HG03097 (cell line): ENCODE data around the gene C16orf90.
"Not testable (repeated sequence)": the region's sequence is repeated elsewhere in the genome, so short reads cannot be mapped to it uniquely, and the experiment has no call there.

Experiments
- ATAC-seq: cut with Tn5 transposase; IDR thresholded peaks from one replicate; pipeline ENCODE4 v1.9.1; 2021; ENCODE audit not compliant: unreplicated experiment, low FRiP score

Gene C16orf90

DNA sequence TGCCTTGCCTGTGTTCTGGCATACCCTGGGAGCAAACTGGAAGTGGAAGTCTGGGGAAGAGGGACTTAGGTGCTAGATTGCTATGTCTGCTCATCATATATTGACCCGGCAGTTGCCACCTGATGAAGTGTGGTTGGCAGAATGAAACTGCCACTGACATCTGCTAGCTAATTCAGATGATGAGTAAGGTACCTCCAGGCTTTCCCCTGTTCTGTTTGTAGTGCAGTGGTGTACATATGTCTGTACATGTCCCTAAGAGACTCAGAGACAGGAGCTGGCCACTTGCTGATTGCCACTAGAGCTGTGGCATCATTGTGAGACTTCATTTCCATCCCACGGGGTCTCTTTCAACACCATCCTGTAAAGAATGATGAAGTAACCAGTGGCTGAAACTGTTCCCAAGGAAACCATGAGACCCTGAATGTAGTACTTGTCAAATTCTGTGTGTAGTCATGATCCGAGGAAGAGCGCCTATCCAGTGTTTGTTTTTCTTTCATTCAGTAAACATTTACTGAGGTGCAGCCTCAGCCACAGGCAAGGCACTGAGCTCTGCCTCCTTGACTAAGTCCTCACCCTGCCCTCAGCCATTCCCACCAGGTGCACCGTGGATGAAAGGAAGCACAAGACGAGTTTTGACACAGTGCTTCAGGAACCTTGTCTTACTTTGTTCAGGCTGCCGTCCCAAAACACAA lies 18.7 kb upstream of the C16orf90 start:
- no peak for ATAC-seq

DNA sequence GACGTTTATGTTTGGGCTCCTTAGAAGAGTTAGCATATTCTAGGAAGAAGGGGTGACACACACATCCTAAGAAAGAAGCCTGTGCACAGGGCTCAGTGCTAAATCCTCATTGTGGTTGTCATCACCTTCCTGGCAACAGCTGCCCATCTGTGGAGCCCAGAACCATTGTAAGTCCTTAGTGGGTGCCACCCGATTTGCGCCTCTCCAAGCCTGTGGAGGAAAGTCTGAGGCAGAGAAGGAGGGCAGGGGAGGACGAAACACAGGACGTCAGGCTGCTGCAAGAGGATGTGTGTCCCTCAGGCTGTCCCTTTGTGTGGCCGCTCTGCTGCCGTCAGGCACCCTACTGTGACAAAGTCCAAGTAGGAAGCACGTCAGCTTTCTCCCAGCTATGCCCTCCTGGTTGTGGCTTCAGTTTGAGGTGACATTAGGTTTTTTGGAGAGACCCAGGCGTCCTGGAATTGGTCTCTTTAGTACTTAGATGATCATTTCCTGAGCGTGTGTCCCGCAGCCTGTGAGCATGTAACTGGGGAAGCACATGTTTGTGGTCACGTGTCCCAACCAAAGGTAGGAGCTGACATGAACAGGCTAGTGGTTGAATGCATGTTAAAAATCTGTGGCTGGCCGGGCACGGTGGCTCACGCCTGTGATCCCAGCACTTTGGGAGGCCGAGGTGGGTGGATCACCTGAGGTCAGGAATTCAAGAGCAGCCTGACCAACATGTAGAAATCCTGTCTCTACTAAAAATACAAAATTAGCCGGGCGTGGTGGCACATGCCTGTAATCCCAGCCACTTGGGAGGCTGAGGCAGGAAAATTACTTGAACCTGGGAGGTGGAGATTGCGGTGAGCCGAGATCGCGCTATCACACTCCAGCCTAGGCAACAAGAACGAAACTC lies 16.2 kb upstream of the C16orf90 start:
- no peak for ATAC-seq

DNA sequence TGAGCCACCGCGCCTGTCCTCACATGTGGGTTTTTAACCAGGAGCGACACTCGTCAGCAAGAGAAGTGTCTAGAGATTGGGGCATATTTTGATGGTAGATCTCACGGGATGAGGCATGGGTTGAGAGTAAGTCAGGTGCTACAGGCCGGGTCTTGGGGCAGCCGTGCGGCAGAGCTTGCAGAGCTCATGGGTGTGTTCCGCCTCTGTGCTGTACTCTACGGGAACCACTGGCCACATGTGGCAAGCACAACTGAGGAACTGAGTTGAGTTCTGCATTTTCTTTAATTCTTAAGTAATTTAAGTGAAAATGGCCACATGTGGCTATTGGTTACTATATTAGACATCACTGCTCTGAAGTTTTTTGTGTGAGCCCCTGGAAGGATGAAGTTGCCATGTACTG lies 15.1 kb upstream of the C16orf90 start:
- ATAC-seq = no peak

DNA sequence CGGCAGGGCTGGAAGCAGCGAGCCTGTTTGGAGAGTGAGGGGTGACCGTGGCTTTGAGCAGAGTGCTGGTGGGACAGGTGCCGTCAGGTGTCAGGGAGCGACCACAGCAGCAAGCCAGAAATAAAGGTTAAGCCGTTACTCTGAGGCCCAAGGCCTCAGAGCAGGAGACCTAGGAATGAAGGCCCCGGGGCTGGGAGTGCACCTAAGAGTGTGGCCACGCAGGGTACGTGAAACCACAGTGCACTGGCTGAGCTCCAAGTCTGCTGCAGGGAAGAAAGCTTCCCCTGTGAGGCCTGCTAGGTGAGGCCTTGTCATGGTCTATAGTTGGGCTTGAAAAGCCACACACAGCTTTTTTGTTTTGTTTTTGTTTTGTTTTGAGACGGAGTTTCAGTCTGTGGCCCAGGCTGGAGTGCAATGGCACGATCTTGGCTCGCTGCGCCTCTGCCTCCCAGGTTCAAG lies 14.2 kb upstream of the C16orf90 start:
- no peak for ATAC-seq

DNA sequence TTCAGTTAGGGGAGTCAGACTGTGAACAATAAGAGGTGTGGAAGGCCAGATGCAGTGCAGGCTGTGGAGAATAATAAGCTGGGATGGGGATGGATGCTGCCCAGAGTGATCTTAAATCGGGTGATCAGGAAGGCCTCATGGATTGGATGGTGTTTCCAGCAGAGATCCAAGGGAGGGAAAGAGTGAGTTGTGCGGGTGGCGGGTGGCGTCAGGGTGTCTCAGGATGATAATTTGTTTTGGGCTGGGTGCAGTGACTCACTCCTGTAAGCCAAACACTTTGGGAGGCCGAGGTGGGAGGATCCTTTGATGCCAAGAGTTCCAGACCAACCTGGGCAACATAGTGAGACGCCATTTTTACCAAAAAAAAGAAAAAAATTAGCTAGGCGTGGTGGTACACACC lies 13.4 kb upstream of the C16orf90 start:
- ATAC-seq = no peak

DNA sequence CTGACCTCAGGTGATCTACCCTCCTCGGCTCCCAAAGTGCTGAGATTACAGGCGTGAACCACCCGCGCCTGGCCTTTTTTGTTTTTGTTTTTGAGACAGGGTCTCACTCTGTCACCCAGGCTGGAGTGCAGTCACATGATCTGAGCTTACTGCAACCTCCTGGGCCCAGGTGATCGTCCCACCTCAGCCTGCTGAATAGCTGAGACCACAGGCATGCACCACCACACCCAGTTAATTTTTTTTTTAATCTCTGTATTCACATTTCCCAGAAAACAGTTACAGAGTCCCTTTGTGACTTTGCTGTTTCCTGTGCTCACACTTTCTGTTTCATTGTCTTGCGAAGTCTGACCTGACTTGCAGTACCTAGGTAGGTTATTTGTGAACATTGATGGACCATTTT lies 8.2 kb upstream of the C16orf90 start:
- ATAC-seq = no peak

DNA sequence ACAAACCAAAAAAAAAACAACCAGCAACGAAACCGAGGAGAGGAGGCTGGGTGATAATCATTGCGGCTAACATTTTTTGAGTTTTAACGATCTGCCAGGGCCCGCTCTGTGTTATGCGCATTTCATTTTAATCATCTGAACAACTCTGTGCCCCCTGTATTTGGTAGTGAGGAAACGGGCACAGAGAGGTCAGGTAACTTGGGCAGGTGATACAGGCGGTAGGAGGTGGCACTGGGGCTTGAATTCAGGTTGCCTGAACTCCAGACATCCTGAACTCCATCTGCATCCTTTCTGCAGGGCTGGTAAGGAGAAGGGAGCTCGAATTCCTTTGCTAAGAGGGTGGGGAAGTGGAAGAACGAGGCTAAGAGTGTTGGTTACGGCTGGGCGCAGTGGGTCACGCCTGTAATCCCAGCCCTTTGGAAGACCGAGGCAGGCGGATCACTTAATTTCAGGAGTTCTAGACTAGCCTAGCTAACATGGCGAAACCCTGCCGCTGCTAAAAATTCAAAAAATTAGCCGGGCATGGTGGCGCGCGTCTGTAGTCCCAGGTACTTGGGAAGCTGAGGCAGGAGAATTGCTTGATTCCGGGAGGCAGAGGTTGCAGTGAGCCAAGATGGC lies 6.6 kb upstream of the C16orf90 start:
- ATAC-seq = no peak

DNA sequence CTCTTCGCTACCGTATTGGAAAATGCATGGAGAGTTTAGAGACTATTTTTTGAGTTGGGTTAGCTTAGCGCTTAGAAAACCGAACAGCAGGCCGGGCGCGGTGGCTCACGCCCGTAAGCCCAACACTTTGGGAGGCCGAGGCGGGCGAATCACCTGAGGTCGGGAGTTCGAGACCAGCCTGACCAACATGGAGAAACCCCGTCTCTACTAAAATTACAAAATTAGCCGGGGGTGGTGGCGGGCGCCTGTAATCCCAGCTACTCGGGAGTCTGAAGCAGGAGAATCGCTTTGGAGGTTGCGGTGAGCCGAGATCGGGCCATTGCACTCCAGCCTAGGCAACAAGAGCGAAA lies 6.1 kb upstream of the C16orf90 start:
- ATAC-seq = not testable (repeated sequence)

DNA sequence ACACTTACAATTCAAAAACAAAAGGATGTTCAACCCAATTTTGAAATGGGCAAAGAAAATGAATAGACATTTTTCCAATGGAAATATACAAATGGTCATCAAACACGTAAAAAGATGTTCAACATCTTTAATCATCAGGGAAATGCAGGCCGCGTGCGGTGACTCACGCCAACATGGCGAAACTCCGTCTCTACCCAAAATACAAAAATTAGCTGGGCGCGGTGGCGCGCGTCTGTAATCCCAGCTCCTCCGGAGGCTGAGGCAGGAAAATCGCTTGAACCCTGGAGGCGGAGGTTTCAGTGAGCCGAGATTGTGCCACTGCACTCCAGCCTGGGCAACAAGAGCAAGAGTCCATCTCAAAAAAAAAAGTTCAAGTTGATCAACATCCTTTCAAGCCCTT lies 3.7 kb upstream of the C16orf90 start:
- ATAC-seq = no peak

DNA sequence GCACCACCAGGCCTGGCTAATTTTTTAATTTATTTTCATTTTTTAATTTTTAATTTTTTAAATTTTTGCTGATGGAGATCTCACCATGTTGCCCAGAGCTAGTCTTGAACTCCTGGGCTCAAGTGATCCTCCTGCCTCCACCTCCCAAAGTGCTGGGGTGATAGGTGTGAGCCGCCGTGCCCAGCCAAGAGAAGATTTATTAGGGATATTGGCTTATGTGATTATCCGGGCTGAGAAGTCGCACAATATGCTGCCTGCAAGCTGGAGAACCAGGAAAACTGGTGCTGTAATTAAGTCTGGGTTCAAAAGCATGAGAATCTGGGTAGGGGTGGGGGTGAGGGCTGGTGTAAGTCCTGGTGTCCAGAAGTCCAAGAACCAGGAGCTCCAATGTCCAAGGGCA lies 2.5 kb upstream of the C16orf90 start:
- no peak for ATAC-seq

DNA sequence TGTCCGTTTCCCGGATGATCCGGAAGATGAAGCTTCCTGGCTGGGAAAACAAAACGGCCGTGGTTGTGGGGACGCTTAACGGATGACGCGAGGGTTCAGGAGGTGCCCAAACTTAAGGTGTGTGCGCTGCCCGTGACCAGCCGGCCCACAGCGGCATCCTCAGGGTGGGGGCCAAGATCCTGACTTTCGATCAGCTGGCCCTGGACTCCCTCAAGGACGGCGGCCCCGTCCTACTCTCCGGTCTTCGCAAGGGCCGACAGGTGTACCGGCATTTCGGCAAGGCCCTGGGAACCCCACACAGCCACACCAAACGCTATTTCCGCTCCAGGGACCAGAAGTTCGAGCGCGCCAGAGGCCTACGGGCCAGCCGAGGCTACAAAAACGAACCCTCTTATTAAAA lies 1.1 kb upstream of the C16orf90 start:
- no peak for ATAC-seq

DNA sequence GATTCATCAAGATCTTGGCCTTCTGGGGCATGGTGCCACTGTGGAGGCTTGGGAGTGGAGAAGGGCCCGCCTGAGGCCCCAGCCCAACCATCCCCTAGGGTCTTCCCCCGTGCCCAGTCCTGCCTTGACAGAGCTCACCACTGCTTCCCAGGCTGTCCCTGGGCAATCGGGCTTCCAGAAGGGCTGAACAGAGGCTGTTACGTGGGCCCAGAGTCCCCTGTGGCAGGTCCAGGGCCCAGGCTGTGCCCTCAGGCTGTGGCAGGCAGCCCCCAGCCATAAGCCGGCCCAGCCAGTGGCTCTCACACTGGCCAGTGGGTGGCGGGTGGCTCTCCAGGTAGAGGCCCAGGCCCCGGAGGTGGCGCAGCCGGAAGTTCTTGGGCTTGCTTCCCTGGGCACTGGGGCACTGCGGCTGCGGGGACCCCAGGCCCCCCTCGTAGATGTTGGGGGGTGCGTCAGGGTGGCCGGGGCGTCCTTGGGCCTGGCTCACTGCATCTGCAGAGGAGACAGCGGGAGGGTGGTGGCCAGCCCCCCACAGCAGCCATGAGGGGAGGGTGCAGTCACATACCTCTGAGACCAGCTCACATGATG lies 809 bp downstream of the C16orf90 start:
- ATAC-seq = no peak

DNA sequence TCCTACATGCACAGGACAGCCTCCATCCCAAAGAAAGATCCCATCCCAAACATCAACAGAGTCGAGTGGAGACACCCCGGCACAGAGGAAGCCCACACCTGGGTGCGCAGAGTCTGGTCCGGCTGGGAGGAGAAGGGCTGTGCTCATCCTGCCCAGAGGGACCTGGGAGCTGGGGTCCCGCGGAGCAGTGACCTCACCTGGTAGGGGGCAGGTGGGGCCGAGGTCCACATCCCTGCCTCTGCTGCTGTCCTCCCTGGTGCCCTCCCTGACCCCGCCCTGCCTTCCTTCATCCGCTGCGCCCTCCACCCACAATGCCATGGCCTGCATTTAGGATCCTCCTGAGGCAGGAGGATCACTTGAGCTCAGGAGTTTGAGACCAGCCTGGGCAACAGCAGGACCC lies 2.9 kb downstream of the C16orf90 start:
- ATAC-seq = no peak

DNA sequence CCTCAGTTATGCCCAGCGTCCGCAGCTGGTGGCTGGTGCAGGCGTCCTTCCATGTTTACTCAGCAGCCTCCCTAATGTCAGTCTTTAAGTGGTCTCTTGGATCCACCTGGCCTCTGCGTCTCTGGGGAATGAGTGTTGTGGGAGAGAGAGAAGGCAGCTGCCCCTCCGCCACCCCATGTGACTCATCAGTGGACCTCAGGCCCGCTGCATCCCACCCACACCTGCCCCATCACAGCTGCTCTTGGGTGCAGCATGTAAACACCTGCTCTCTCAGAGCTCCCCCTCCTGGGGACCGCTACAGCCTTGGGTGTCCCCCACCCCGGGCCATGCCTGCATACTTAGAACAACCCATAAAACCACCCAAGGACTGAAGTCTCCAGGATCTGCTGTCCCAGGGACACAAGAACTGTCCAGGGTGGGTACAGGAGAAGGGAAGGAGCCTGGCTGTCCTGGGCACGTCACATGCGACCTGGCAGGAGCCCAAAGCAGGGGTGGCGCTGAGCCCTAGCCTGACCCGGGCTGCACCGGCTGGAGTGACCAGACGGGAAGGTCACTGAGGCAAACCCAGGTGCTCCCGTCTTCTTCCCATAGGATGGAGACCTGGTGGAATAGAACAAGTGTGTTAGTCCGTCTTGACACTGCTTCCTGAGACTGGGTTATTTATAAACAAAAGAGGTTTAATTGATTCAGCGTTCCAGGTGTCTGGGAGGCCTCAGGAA lies 4.2 kb downstream of the C16orf90 start:
- ATAC-seq = no peak

DNA sequence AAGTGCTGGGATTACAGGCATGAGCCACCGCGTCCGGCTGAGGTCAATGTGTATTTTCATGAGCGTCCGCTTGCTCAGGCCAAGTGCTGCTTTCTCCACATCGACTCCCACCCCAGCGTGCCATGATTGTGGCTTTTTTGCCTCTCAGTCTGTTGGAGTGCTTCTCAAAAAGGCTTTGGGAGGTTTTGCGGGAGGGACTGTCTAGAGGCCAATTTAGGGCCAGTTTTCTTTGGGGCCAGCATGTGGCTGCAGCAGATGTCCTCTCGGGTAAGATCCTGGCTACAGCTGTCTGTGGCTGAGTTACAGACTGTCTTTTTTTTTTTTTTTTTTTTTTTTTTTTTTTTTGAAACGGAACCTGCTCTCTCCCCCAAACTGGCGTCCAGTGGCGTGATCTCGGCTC lies 6.5 kb downstream of the C16orf90 start:
- ATAC-seq = no peak

DNA sequence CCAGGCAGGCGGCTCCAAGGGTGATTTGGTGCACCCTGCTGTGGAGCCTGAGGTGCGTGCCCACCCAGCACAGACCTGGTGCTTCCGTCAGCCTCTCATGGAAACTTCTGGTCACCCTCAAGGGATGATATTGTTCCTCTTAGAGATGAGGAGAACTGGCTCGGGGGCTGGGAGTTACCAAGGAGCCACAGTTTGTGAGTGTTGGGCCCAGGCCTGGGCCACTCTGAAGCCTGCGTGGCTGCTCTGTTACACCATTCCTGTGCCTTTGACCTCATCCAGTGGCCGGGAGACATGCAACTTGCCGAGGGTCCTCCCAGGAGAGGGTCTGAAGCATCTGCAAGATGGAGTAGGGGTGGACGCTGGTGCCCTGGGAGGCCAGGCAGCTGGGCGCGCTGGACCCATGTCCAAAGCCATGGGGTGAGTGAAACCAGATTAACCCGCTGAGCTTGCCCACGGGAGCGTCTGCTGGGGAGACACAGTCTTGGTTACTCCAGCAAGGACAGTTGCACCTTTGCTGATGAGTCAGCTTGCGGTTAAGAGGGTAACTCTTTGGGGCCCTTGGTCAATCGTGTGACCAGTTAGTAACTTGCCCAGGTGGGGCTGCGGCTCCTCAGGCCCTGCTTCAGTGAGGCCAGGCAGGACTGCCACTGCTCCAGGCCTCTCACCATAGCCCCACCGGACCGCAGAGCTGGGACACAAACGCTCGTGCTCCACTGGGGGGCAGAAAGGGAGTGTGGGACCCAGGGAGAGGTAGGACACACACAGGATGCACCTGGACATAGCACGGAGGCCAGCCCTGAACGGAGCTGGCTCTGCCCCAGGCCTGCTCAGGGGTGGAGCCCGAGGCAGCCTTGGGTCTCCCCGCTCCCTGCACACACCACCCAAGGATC lies 7.5 kb downstream of the C16orf90 start:
- ATAC-seq = no peak

DNA sequence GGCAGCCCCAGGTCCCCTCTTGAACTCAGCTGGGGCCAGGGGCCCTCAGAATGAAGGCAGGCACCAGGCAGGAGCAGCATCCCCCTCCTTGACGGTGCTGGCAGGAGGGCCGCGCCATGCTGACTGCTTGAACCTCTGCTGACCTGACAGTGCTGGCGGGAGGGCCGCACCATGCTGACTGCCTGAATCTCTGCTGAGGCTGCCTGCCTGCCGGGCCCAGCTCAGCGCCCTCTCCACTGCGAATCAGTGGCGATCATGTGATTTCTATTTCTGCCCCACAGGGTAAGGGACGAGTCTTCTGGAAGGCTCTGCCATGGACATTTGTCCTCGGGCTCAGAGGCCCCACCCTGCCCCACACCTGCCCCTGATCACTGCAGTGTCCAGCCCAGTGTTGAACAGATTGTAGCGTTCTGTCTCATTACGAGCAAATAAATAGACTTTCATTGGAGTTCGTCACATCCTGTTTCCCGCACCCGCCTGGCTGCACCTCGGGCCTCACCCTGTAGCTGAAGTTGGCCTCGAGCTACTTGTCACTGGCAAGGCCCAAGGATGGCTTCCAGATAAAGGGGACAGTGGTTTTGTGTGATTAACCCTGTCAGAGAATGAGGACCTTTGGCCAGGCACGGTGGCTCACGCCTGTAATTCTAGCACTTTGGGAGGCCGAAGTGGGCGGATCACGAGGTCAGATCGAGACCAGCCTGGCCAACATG lies 8.6 kb downstream of the C16orf90 start:
- no peak for ATAC-seq

DNA sequence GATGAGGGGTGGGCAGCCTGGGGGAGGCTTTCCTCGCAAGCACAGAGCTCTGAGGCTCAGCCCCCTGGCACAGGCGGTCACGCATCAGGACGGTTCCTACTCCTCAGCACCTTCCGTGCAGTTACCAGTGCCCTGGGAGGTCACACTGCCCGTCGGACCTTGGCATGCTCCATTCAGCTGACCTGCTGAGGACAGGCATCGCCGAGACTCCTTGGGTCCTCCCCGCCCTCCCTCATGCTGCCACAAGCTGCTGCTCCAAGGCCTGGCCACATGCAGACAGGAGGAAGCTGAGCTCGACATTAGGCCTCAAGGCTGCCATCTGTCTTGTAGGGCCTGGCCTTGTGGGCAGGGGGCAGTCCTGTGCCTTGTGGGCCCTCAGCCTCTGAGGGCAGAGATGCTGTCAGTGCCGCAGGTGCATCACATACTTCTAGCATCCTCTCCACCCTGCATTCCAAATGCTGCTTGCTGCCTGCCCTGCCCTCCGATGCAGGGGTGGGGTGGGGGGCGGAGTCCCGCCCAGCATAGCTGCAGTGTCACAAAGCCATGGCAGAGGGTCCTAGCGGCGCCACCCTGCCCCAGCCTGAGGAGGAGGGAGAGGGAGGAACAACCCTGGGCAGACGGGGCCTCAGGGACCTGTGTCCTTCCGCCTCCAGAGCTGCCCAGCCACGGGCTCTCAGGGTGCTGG lies 9.3 kb downstream of the C16orf90 start:
- ATAC-seq = no peak
